ENCODE data around the gene ELK3.

ELK3 gene

DNA sequence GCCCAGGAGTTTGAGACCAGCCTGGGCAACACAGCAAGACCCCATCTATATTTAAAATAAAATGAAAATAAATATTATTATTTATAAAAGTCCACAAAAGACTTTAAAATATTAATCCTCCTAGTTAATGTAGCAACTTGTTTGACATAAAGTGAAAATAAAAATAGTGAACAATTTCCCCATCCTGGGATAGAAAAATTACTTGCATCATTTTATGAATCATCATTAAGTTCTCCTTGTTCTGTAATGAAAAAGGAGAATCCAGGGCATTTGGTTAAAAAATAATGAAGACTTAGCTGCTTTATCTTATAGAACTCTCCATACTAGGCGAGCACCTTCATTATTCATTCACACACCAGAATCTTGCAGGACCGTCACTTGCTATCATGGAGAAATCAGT is 66.1 kb downstream of the ELK3 start:
- no CpG with 5 or more reads among the region's 2 CpGs for WGBS, 2 donors (ENCODE audit: extremely low coverage in 2 of 2, insufficient read length in 2 of 2, insufficient replicate concordance in 1 of 2)
- H3K14ac ChIP-seq (ENCODE audit: low read length) = no peak overlapping the region
- H4K91ac ChIP-seq (ENCODE audit: low read depth, low read length, poor library complexity) = no peak overlapping the region

DNA sequence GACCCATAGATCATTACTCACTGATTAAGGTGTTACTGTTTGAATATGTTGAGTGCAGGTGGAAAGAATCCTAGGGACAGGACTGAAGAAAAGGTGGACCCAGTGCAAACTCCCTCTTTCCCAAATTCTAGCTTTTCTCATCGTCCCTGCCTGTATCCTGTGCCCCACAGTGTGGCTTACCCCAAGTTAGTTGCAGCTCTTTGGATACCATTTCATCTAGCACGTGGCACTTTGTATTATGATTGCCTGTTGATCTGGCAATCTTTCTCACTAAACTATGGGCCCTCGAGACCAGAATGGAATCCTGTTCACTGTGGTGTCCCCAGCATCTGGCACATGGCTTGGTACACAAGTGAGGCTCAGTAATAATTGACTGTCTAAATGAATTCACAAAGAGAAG is 66.5 kb downstream of the ELK3 start:
- H4K91ac ChIP-seq (ENCODE audit: low read depth, low read length, poor library complexity) = no peak overlapping the region
- H3K4me3 ChIP-seq (ENCODE audit: low read length in 2 of 2) = no peak overlapping the region
- no peak overlapping the region for H3K9ac ChIP-seq (ENCODE audit: low read depth, low read length, poor library complexity)
- no peak overlapping the region for H3K4ac ChIP-seq (ENCODE audit: low read length)
- no peak overlapping the region for H2BK15ac ChIP-seq (ENCODE audit: low read length)
- peaks cover 2 to 3% of the 10 kb centered on the region in 2 donors for H3K4me1 ChIP-seq (ENCODE audit: control insufficient read depth in 2 of 2, insufficient read depth in 1 of 2, low read depth in 1 of 2, low read length in 2 of 2)
- no peaks in the 10 kb centered on the region for H3K79me1 ChIP-seq (ENCODE audit: low read depth, low read length)
- H4K8ac ChIP-seq (ENCODE audit: low read depth, low read length) = no peak overlapping the region
- no peak overlapping the region for H3K27ac ChIP-seq (replicated peaks; ENCODE audit: low read length)
- no peaks in the 10 kb centered on the region for H3K27me3 ChIP-seq (ENCODE audit: control insufficient read depth in 3 of 3, insufficient read depth in 3 of 3, low read depth in 1 of 3, low read length in 3 of 3)
- no peak overlapping the region for H3K14ac ChIP-seq (ENCODE audit: low read length)
- H2AFZ ChIP-seq (ENCODE audit: low read length) = no peak overlapping the region
- H2BK12ac ChIP-seq (ENCODE audit: low read length) = no peak overlapping the region
- no peak overlapping the region for H3K4me2 ChIP-seq (ENCODE audit: insufficient read depth, low read length, poor library complexity, severe bottlenecking)
- H2BK5ac ChIP-seq (ENCODE audit: low read length) = no peak overlapping the region
- no peak overlapping the region for H2BK120ac ChIP-seq (ENCODE audit: low read depth, low read length)
- WGBS, 2 donors (ENCODE audit: extremely low coverage in 2 of 2, insufficient read length in 2 of 2, insufficient replicate concordance in 1 of 2) = no CpG with 5 or more reads among the region's 3 CpGs
- no peak overlapping the region for H2AK5ac ChIP-seq (ENCODE audit: low read depth, low read length)
- no peak for DNase-seq (ENCODE audit: low spot score)
- peaks cover 0 to 55% of the 10 kb centered on the region in 2 donors for H3K36me3 ChIP-seq (replicated peaks in 1 of 2; ENCODE audit: control insufficient read depth in 2 of 2, insufficient read depth in 2 of 2, low read length in 2 of 2)
- no peak overlapping the region for H3K23ac ChIP-seq (ENCODE audit: low read depth, low read length, poor library complexity)
- no peaks in the 10 kb centered on the region for H3K9me3 ChIP-seq (replicated peaks in 1 of 2; ENCODE audit: control insufficient read depth in 2 of 2, insufficient read depth in 1 of 2, low read depth in 1 of 2, low read length in 2 of 2)
- no peak overlapping the region for H3K18ac ChIP-seq (ENCODE audit: low read length)

More for the DNA sequence above, 66.1 kb downstream of the ELK3 start:
- Histone ChIP-seq H3K9me3 (replicated peaks in 1 of 2; ENCODE audit: control insufficient read depth in 2 of 2, insufficient read depth in 1 of 2, low read depth in 1 of 2, low read length in 2 of 2) (no peaks in the 10 kb centered on the region), H3K4ac (ENCODE audit: low read length) (no peak overlapping the region), H3K27ac (replicated peaks; ENCODE audit: low read length) (no peak overlapping the region), H3K4me3 (ENCODE audit: low read length in 2 of 2) (no peak overlapping the region), H2BK5ac (ENCODE audit: low read length) (no peak overlapping the region), H2BK12ac (ENCODE audit: low read length) (no peak overlapping the region), H3K4me2 (ENCODE audit: insufficient read depth, low read length, poor library complexity, severe bottlenecking) (no peak overlapping the region), H2BK15ac (ENCODE audit: low read length) (no peak overlapping the region), H3K4me1 (ENCODE audit: control insufficient read depth in 2 of 2, insufficient read depth in 1 of 2, low read depth in 1 of 2, low read length in 2 of 2) (peaks cover 2 to 3% of the 10 kb centered on the region in 2 donors), H3K18ac (ENCODE audit: low read length) (no peak overlapping the region), H2BK120ac (ENCODE audit: low read depth, low read length) (no peak overlapping the region), H3K36me3 (replicated peaks in 1 of 2; ENCODE audit: control insufficient read depth in 2 of 2, insufficient read depth in 2 of 2, low read length in 2 of 2) (peaks cover 0 to 52% of the 10 kb centered on the region in 2 donors), H3K9ac (ENCODE audit: low read depth, low read length, poor library complexity) (no peak overlapping the region), H3K79me1 (ENCODE audit: low read depth, low read length) (no peaks in the 10 kb centered on the region), H2AK5ac (ENCODE audit: low read depth, low read length) (no peak overlapping the region), H4K8ac (ENCODE audit: low read depth, low read length) (no peak overlapping the region), H3K27me3 (ENCODE audit: control insufficient read depth in 3 of 3, insufficient read depth in 3 of 3, low read depth in 1 of 3, low read length in 3 of 3) (no peaks in the 10 kb centered on the region), H2AFZ (ENCODE audit: low read length) (no peak overlapping the region), H3K23ac (ENCODE audit: low read depth, low read length, poor library complexity) (no peak overlapping the region)
- no peak for DNase-seq (ENCODE audit: low spot score)

DNA sequence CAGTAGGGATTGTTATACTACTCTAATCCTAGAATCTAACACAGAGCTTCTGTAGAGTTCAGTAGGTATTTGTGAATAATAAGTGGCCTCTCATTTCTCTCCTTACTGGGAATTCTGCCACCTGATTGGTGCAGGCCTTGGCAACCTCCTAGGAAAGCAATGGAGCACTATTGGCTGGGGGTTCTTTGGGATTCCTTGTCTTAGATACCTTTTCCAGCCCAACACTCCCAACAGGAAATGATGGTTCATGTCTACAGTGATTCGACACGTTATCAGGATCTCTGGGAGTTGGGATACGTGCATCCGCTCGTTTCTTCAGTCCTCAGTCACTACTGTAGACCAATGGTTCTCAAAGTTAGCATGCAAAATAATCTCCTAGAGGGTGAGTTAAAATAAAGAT is 67.4 kb downstream of the ELK3 start:
- no peak overlapping the region for H2BK12ac ChIP-seq (ENCODE audit: low read length)
- no peaks in the 10 kb centered on the region for H3K79me1 ChIP-seq (ENCODE audit: low read depth, low read length)
- H2BK5ac ChIP-seq (ENCODE audit: low read length) = no peak overlapping the region
- no peak overlapping the region for H3K14ac ChIP-seq (ENCODE audit: low read length)
- WGBS, 2 donors (ENCODE audit: extremely low coverage in 2 of 2, insufficient read length in 2 of 2, insufficient replicate concordance in 1 of 2) = no CpG with 5 or more reads among the region's 5 CpGs
- no peak overlapping the region for H4K91ac ChIP-seq (ENCODE audit: low read depth, low read length, poor library complexity)
- H2BK120ac ChIP-seq (ENCODE audit: low read depth, low read length) = no peak overlapping the region
- H3K9me3 ChIP-seq (replicated peaks in 1 of 2; ENCODE audit: control insufficient read depth in 2 of 2, insufficient read depth in 1 of 2, low read depth in 1 of 2, low read length in 2 of 2) = no peaks in the 10 kb centered on the region
- no peak overlapping the region for H3K4me3 ChIP-seq (ENCODE audit: low read length in 2 of 2)
- H3K23ac ChIP-seq (ENCODE audit: low read depth, low read length, poor library complexity) = no peak overlapping the region
- no peak overlapping the region for H2BK15ac ChIP-seq (ENCODE audit: low read length)
- no peak overlapping the region for H3K27ac ChIP-seq (replicated peaks; ENCODE audit: low read length)
- no peak overlapping the region for H3K18ac ChIP-seq (ENCODE audit: low read length)
- no peak overlapping the region for H3K9ac ChIP-seq (ENCODE audit: low read depth, low read length, poor library complexity)
- DNase-seq (ENCODE audit: low spot score) = no peak
- H3K4me2 ChIP-seq (ENCODE audit: insufficient read depth, low read length, poor library complexity, severe bottlenecking) = no peak overlapping the region
- H4K8ac ChIP-seq (ENCODE audit: low read depth, low read length) = no peak overlapping the region
- no peaks in the 10 kb centered on the region for H3K27me3 ChIP-seq (ENCODE audit: control insufficient read depth in 3 of 3, insufficient read depth in 3 of 3, low read depth in 1 of 3, low read length in 3 of 3)
- peaks cover 0 to 58% of the 10 kb centered on the region in 2 donors for H3K36me3 ChIP-seq (replicated peaks in 1 of 2; ENCODE audit: control insufficient read depth in 2 of 2, insufficient read depth in 2 of 2, low read length in 2 of 2)
- no peak overlapping the region for H2AFZ ChIP-seq (ENCODE audit: low read length)
- H3K4me1 ChIP-seq (ENCODE audit: control insufficient read depth in 2 of 2, insufficient read depth in 1 of 2, low read depth in 1 of 2, low read length in 2 of 2) = peaks cover 2 to 3% of the 10 kb centered on the region in 2 donors
- H2AK5ac ChIP-seq (ENCODE audit: low read depth, low read length) = no peak overlapping the region
- no peak overlapping the region for H3K4ac ChIP-seq (ENCODE audit: low read length)

DNA sequence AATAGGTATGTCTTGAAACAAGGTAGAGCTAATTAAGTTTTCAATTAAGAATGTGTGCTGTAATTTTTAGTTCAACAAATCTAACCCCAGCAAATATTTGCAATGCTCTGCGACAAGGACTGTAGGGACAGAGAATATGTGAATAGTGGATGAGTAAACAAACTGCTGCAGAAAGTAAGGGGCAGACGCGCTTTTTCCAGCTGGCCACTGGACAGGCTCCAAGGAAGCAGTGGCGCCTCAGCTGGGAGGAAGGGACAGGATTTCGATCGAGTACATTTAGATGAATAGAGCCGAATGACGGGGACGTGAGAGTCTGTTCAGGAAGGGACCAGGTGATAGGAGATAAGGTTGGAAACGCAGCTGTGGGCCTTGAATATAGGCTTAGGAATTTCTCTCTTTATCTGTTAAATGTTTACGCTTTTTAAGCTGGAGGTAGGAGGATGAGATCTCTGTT is 69.3 kb downstream of the ELK3 start:
- Histone ChIP-seq H3K4ac (ENCODE audit: low read length) (no peak overlapping the region), H3K9me3 (replicated peaks in 1 of 2; ENCODE audit: control insufficient read depth in 2 of 2, insufficient read depth in 1 of 2, low read depth in 1 of 2, low read length in 2 of 2) (no peaks in the 10 kb centered on the region), H4K8ac (ENCODE audit: low read depth, low read length) (no peak overlapping the region), H3K27ac (replicated peaks; ENCODE audit: low read length) (no peak overlapping the region), H3K4me1 (ENCODE audit: control insufficient read depth in 2 of 2, insufficient read depth in 1 of 2, low read depth in 1 of 2, low read length in 2 of 2) (peaks cover under 1 to 2% of the 10 kb centered on the region in 2 donors), H4K91ac (ENCODE audit: low read depth, low read length, poor library complexity) (no peak overlapping the region), H3K23ac (ENCODE audit: low read depth, low read length, poor library complexity) (no peak overlapping the region), H2AFZ (ENCODE audit: low read length) (no peak overlapping the region), H3K9ac (ENCODE audit: low read depth, low read length, poor library complexity) (no peak overlapping the region), H3K27me3 (ENCODE audit: control insufficient read depth in 3 of 3, insufficient read depth in 3 of 3, low read depth in 1 of 3, low read length in 3 of 3) (no peaks in the 10 kb centered on the region), H2BK5ac (ENCODE audit: low read length) (no peak overlapping the region), H2BK15ac (ENCODE audit: low read length) (no peak overlapping the region), H2BK120ac (ENCODE audit: low read depth, low read length) (no peak overlapping the region), H3K79me1 (ENCODE audit: low read depth, low read length) (no peaks in the 10 kb centered on the region), H3K14ac (ENCODE audit: low read length) (no peak overlapping the region), H2BK12ac (ENCODE audit: low read length) (no peak overlapping the region), H3K4me3 (ENCODE audit: low read length in 2 of 2) (no peak overlapping the region), H2AK5ac (ENCODE audit: low read depth, low read length) (no peak overlapping the region), H3K36me3 (replicated peaks in 1 of 2; ENCODE audit: control insufficient read depth in 2 of 2, insufficient read depth in 2 of 2, low read length in 2 of 2) (peaks cover 0 to 75% of the 10 kb centered on the region in 2 donors), H3K18ac (ENCODE audit: low read length) (no peak overlapping the region), H3K4me2 (ENCODE audit: insufficient read depth, low read length, poor library complexity, severe bottlenecking) (no peak overlapping the region)
- DNase-seq (ENCODE audit: low spot score) = no peak
- WGBS, 2 donors (ENCODE audit: extremely low coverage in 2 of 2, insufficient read length in 2 of 2, insufficient replicate concordance in 1 of 2) = no CpG with 5 or more reads among the region's 11 CpGs

All from neuronal stem cell (in vitro differentiated cells).